Mesothelial cell of epicardium (in vitro differentiated cells): Measurements from ENCODE around the gene DOCK6. TPM values are rescaled to one million over a fixed set of nuclear protein-coding genes. Genes with fewer than 3 reads are reported as not detected.

Experiments
- DNase-seq, 2 experiments: peaks; one replicate each; pipeline ENCODE4 v3.0.0; 2021; ENCODE audit warnings: low spot score in 2 of 2; ENCODE audit not compliant: unreplicated experiment in 2 of 2
- H3K27ac Mint-ChIP-seq: 2 replicates; pipeline ENCODE4 v1.8.0; 2021; ENCODE audit warnings: mixed read lengths
- H3K27me3 Mint-ChIP-seq: 2 replicates; pipeline ENCODE4 v1.8.0; 2021; ENCODE audit warnings: low read depth, mixed read lengths
- H3K36me3 Mint-ChIP-seq: 2 replicates; pipeline ENCODE4 v1.8.0; 2021; ENCODE audit warnings: mixed read lengths
- H3K4me1 Mint-ChIP-seq: 2 replicates; pipeline ENCODE4 v1.8.0; 2021; ENCODE audit warnings: mixed read lengths
- H3K4me3 Mint-ChIP-seq: 2 replicates; pipeline ENCODE4 v1.8.0; 2021; ENCODE audit warnings: mild to moderate bottlenecking, moderate library complexity, mixed read lengths
- H3K9me3 Mint-ChIP-seq: 2 replicates; pipeline ENCODE4 v1.8.0; 2021; ENCODE audit warnings: mixed read lengths
- total RNA-seq: library from RNA; stranded (reverse); gene quantifications from 3 replicates; pipeline ENCODE4 v1.2.1, GENCODE V29; 2021
- TF ChIP-seq, protein P1 (sequence below): fragments of 200-600 bp; sonication (generic); IDR thresholded peaks from one replicate; pipeline ENCODE4 v1.5.0; 2021; ENCODE audit warnings: antibody characterized with exemption; ENCODE audit not compliant: unreplicated experiment

Gene DOCK6
- total RNA-seq, 1 donor from 2014 or later = 66.4 TPM

DNA sequence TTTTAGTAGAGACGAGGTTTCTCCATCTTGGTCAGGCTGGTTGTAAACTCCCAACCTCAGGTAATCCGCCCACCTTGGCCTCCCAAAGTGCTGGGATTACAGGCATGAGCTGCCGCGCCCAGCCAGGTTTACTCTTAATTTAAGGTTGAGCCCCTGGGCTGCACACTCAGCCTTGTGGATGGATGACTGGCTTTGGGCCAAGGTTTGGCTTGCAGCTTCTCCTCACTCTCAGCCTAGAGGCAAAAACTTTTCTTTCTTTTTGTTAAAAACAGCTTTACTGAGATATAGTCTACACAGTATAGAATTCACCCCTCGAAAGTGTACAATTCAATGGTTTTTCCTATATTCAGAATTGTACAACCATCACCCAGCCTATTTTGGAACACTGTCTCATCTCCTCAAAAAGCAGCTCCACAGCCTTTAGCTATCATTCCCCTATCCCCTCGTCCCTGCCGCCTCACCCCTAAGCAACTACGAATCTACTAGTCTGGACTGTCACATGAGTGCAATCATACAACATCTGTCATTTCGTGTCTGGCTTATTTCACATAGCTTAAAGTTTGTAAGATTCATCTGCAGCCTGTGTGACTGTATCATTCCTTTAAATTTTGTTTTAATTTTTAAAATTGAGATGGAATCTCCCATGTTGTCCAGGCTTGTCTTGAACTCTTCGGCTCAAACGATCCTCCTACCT is 19.2 kb upstream of the DOCK6 start:
- peaks cover 8% of the 10 kb centered on the region for H3K4me1 Mint-ChIP-seq
- H3K4me3 Mint-ChIP-seq = no peak overlapping the region
- DNase-seq = no peak
- TF ChIP-seq, protein P1, sequence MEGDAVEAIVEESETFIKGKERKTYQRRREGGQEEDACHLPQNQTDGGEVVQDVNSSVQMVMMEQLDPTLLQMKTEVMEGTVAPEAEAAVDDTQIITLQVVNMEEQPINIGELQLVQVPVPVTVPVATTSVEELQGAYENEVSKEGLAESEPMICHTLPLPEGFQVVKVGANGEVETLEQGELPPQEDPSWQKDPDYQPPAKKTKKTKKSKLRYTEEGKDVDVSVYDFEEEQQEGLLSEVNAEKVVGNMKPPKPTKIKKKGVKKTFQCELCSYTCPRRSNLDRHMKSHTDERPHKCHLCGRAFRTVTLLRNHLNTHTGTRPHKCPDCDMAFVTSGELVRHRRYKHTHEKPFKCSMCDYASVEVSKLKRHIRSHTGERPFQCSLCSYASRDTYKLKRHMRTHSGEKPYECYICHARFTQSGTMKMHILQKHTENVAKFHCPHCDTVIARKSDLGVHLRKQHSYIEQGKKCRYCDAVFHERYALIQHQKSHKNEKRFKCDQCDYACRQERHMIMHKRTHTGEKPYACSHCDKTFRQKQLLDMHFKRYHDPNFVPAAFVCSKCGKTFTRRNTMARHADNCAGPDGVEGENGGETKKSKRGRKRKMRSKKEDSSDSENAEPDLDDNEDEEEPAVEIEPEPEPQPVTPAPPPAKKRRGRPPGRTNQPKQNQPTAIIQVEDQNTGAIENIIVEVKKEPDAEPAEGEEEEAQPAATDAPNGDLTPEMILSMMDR = no peak
- H3K27ac Mint-ChIP-seq = peak overlapping the region; percentile 32
- no peaks in the 10 kb centered on the region for H3K36me3 Mint-ChIP-seq
- H3K27me3 Mint-ChIP-seq = no peaks in the 10 kb centered on the region
- no peaks in the 10 kb centered on the region for H3K9me3 Mint-ChIP-seq

DNA sequence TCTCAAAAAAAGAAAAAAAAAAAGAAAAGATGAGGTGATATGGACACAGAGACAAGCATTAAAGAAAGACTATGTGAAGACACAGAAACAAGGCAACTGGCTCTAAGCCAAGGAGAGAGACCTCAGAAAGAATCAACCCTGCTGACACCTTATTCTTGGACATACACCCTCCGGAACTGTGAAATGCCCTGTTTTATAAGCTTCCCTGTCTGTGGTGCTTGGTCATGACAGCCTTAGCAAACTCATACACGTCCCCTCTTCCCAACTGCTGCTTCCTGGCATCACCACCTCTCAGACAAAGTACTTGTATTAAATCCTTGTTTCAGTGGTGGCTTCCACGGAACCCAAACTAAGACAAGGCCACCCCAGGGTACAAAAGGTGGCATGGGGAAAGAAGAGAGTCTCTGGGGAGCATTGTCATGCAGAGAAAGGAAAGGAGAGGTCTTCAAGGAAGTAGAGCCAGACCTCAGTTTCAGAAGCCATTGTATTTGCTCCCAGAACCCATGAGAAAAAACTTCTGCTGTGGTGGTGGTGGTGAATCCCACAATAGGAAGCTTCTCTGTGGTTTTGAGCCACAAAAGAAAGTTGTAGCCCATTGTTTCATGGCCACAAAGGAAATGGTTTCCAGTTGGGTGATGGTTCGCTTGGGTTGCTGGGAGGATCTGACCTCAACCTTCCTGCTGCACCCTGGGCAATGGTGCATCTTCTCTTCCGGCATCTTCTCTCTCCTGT is 17.3 kb upstream of the DOCK6 start:
- Mint-ChIP-seq H3K9me3 (no peaks in the 10 kb centered on the region), H3K27ac (no peak overlapping the region), H3K4me1 (peaks cover 8% of the 10 kb centered on the region), H3K36me3 (no peaks in the 10 kb centered on the region), H3K4me3 (no peak overlapping the region), H3K27me3 (no peaks in the 10 kb centered on the region)
- TF ChIP-seq, protein P1 = no peak
- DNase-seq = no peak

DNA sequence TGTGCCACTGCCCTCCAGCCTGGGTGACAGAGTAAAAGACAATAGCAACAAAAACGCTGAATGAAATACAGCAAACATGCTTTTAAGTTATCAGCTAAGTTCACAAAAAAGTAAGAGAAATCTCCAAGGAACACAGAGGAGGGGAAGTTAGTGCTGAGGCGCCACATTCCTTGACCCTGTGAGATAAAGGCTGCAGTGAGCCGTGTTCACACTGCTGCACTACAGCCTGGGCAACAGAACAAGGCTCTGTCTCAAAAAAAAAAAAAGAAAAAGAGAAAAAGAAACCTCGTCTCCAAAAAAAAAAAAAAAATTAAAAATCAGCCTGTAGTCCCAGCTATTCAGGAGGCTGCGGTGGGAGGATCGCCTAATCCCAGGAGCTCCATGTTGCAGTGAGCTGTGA is 16.3 kb upstream of the DOCK6 start:
- Mint-ChIP-seq H3K36me3 (no peaks in the 10 kb centered on the region), H3K9me3 (no peaks in the 10 kb centered on the region), H3K27ac (no peak overlapping the region), H3K4me3 (no peak overlapping the region), H3K27me3 (no peaks in the 10 kb centered on the region), H3K4me1 (peaks cover 6% of the 10 kb centered on the region)
- DNase-seq = no peak
- TF ChIP-seq, protein P1 = no peak

DNA sequence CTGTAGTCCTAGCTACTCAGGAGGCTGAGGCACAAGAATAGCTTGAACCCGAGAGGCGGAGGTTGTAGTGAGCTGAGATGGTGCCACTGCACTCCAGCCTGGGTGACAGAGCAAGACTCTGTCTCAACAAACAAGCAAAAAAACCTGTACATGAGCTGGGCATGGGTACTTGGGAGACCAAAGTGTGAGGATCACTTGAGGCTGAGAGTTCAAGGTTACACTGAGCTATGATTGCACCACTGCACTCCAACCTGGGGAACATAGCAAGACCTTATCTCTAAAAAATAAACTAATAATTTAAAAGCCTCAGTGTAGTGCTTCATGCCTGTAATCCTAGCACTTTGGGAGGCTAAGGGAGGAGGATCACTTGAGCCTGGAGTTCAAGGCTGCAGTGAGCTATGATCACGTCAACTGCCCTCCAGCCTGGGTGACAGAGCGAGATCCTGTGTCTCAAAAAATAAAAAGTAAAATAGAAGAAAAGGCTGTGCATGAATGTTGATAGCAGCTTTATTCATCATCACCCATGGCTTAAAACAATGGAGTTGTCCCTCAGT is 12.3 kb upstream of the DOCK6 start:
- Mint-ChIP-seq H3K36me3 (no peaks in the 10 kb centered on the region), H3K27me3 (no peaks in the 10 kb centered on the region), H3K4me3 (no peak overlapping the region), H3K4me1 (no peaks in the 10 kb centered on the region), H3K27ac (no peak overlapping the region), H3K9me3 (no peaks in the 10 kb centered on the region)
- DNase-seq = no peak
- TF ChIP-seq, protein P1 = no peak

DNA sequence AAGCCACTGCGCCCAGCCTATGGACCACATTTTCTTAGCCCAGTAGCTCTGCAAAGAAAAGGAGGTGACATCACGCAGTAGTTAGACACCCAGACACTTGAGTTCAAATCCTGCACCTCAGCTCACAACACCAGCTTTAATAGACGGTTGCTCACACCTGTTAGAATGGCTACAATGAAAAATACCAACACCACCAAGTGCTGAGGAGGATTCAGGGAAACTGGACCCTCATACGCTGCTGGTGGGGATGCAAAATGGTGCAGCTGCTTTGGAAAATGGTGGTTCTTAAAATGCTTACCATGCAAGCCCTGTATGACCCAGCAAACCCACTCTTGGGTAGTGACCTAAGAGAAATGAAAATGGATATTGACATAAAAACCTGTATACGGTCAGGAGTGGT is 11.7 kb upstream of the DOCK6 start:
- H3K9me3 Mint-ChIP-seq = no peaks in the 10 kb centered on the region
- no peak overlapping the region for H3K4me3 Mint-ChIP-seq
- no peak for DNase-seq
- H3K4me1 Mint-ChIP-seq = peaks cover 4% of the 10 kb centered on the region
- H3K36me3 Mint-ChIP-seq = no peaks in the 10 kb centered on the region
- no peaks in the 10 kb centered on the region for H3K27me3 Mint-ChIP-seq
- TF ChIP-seq, protein P1 = no peak
- no peak overlapping the region for H3K27ac Mint-ChIP-seq
